ENCODE measurements around the gene KLK2. TPM values are rescaled to one million over a fixed set of nuclear protein-coding genes. Genes with fewer than 3 reads are reported as not detected.

KLK2 gene
- total RNA-seq, 1 donor from 2014 or later, result 1.8 TPM

GRCh38 chr19:50874211-50874610, 972 bp downstream of the KLK2 start:
- POLR2A ChIA-PET, result no interaction called here
- no peaks in the 10 kb centered on the region for H3K4me1 Mint-ChIP-seq
- peaks cover 22% of the 10 kb centered on the region for H3K27me3 Mint-ChIP-seq
- H3K9me3 Mint-ChIP-seq, result no peaks in the 10 kb centered on the region
- TF ChIP-seq, protein P1, sequence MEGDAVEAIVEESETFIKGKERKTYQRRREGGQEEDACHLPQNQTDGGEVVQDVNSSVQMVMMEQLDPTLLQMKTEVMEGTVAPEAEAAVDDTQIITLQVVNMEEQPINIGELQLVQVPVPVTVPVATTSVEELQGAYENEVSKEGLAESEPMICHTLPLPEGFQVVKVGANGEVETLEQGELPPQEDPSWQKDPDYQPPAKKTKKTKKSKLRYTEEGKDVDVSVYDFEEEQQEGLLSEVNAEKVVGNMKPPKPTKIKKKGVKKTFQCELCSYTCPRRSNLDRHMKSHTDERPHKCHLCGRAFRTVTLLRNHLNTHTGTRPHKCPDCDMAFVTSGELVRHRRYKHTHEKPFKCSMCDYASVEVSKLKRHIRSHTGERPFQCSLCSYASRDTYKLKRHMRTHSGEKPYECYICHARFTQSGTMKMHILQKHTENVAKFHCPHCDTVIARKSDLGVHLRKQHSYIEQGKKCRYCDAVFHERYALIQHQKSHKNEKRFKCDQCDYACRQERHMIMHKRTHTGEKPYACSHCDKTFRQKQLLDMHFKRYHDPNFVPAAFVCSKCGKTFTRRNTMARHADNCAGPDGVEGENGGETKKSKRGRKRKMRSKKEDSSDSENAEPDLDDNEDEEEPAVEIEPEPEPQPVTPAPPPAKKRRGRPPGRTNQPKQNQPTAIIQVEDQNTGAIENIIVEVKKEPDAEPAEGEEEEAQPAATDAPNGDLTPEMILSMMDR (IDR thresholded peaks at IDR 0.05), result no peak
- H3K27ac Mint-ChIP-seq, result no peak overlapping the region
- DNase-seq (no peak), ATAC-seq (ENCODE audit: low read depth) (no peak)
- no peaks in the 10 kb centered on the region for H3K36me3 Mint-ChIP-seq (ENCODE audit: low read depth)
- CTCF ChIA-PET, result no interaction called here
- intact Hi-C loops (cut with micrococcal nuclease), result no loop called here
- H3K4me3 Mint-ChIP-seq, result no peak overlapping the region

DNA sequence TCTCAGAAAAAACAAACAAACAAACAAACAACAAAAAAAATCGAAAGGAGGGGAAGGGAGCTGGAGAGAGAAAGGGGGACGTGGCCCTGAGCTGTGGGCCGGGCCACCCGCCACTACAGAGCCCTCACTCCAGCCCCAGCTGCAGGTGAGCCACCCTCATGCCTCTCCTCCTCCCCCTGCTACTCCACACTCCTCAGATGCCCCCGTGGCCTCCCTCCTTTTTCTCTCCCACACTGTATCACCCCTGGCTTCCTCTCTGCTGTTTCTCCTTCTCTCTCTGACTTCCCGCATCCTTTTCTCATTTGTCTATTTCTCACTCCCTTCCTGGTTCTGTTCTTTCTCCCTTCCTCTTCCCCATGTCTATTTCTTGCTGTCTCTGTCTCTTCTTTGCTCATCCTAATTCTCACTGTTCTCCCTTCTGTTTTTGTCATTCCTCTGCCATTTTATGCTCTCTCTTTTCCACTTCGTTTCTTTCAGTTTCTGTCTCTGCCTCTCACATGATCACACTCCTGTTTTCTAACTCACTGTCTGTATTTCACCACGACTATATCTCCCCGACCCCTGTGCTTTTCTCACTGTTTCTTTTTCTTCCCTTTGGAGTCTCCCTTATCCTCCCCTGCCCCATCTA, 2.7 kb downstream of the KLK2 start:
- ChIA-PET POLR2A (no interaction called here), CTCF (no interaction called here)
- Mint-ChIP-seq H3K27me3 (peaks cover 17% of the 10 kb centered on the region), H3K27ac (no peak overlapping the region), H3K9me3 (no peaks in the 10 kb centered on the region), H3K36me3 (ENCODE audit: low read depth) (no peaks in the 10 kb centered on the region), H3K4me3 (no peak overlapping the region), H3K4me1 (no peaks in the 10 kb centered on the region)
- ATAC-seq (ENCODE audit: low read depth) (no peak), DNase-seq (no peak)
- TF ChIP-seq, protein P1 (IDR thresholded peaks at IDR 0.05), result no peak
- intact Hi-C loops (cut with micrococcal nuclease), result no loop called here

DNA sequence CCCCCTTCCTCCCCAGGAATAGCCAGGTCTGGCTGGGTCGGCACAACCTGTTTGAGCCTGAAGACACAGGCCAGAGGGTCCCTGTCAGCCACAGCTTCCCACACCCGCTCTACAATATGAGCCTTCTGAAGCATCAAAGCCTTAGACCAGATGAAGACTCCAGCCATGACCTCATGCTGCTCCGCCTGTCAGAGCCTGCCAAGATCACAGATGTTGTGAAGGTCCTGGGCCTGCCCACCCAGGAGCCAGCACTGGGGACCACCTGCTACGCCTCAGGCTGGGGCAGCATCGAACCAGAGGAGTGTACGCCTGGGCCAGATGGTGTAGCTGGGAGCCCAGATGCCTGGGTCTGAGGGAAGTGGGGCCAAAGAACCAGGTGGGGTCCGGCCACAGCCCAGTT, 3.2 kb downstream of the KLK2 start:
- no peak overlapping the region for H3K27ac Mint-ChIP-seq
- ATAC-seq (ENCODE audit: low read depth) (no peak), DNase-seq (no peak)
- peaks cover 11% of the 10 kb centered on the region for H3K27me3 Mint-ChIP-seq
- H3K4me3 Mint-ChIP-seq, result no peak overlapping the region
- no peaks in the 10 kb centered on the region for H3K36me3 Mint-ChIP-seq (ENCODE audit: low read depth)
- intact Hi-C loops (cut with micrococcal nuclease), result no loop called here
- CTCF ChIA-PET, result no interaction called here
- no peaks in the 10 kb centered on the region for H3K4me1 Mint-ChIP-seq
- POLR2A ChIA-PET, result no interaction called here
- TF ChIP-seq, protein P1 (IDR thresholded peaks at IDR 0.05), result no peak
- no peaks in the 10 kb centered on the region for H3K9me3 Mint-ChIP-seq

DNA sequence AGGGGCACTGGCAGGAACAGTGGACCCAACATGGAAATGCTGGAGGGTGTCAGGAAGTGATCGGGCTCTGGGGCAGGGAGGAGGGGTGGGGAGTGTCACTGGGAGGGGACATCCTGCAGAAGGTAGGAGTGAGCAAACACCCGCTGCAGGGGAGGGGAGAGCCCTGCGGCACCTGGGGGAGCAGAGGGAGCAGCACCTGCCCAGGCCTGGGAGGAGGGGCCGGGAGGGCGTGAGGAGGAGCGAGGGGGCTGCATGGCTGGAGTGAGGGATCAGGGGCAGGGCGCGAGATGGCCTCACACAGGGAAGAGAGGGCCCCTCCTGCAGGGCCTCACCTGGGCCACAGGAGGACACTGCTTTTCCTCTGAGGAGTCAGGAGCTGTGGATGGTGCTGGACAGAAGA, 4.1 kb downstream of the KLK2 start:
- ChIA-PET POLR2A (no interaction called here), CTCF (no interaction called here)
- no peak overlapping the region for H3K4me3 Mint-ChIP-seq
- no peak overlapping the region for H3K27ac Mint-ChIP-seq
- no peaks in the 10 kb centered on the region for H3K9me3 Mint-ChIP-seq
- TF ChIP-seq, protein P1 (IDR thresholded peaks at IDR 0.05), result no peak
- no peak for ATAC-seq (ENCODE audit: low read depth)
- H3K36me3 Mint-ChIP-seq (ENCODE audit: low read depth), result no peaks in the 10 kb centered on the region
- intact Hi-C loops (cut with micrococcal nuclease), result no loop called here
- peaks cover 10% of the 10 kb centered on the region for H3K27me3 Mint-ChIP-seq
- peaks cover 7% of the 10 kb centered on the region for H3K4me1 Mint-ChIP-seq
- no peak for DNase-seq

DNA sequence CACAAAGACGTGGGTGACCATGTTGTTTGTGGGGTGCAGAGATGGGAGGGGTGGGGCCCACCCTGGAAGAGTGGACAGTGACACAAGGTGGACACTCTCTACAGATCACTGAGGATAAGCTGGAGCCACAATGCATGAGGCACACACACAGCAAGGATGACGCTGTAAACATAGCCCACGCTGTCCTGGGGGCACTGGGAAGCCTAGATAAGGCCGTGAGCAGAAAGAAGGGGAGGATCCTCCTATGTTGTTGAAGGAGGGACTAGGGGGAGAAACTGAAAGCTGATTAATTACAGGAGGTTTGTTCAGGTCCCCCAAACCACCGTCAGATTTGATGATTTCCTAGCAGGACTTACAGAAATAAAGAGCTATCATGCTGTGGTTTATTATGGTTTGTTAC, 5.6 kb downstream of the KLK2 start:
- TF ChIP-seq, protein P1 (IDR thresholded peaks at IDR 0.05), result no peak
- CTCF ChIA-PET, result interaction anchor here (0.9 to 1.2 kb wide), 2 partner anchors 43 to 594 kb away, joined by 3 to 5 read pairs; no protein-coding TSS in a partner anchor
- H3K4me1 Mint-ChIP-seq, result peaks cover 7% of the 10 kb centered on the region
- no peak overlapping the region for H3K4me3 Mint-ChIP-seq
- peaks cover 4% of the 10 kb centered on the region for H3K27me3 Mint-ChIP-seq
- POLR2A ChIA-PET, result no interaction called here
- no peak for DNase-seq
- no peak overlapping the region for H3K27ac Mint-ChIP-seq
- intact Hi-C loops (cut with micrococcal nuclease), result no loop called here
- no peaks in the 10 kb centered on the region for H3K36me3 Mint-ChIP-seq (ENCODE audit: low read depth)
- ATAC-seq (ENCODE audit: low read depth), result no peak
- H3K9me3 Mint-ChIP-seq, result no peaks in the 10 kb centered on the region
